SK-N-SH (cell line): ENCODE measurements around the gene CBX8. TPM values are rescaled to one million over a fixed set of nuclear protein-coding genes. Genes with fewer than 3 reads are reported as not detected.

ENCODE experiments used
- CTCF ChIA-PET: fragments of 300-600, 350-600 bp; formaldehyde crosslinking; extraction: SDS; loops from one replicate; lab custom pipeline; 2021; lab: Yijun Ruan, JAX
- POLR2A ChIA-PET: fragments of 350-600 bp; sonication (Branson Sonifier 250); formaldehyde crosslinking; extraction: SDS; loops from one replicate; lab custom pipeline; 2020; ENCODE audit warnings: antibody characterized with exemption, inconsistent platforms; lab: Yijun Ruan, JAX
- DNase-seq: peaks from one replicate; pipeline ENCODE4 v3.0.0; 2012
- H2AFZ ChIP-seq: fragments of 200-600 bp; sonication (generic); 2 replicates; pipeline ENCODE4 v1.8.1; 2016; ENCODE audit warnings: antibody characterized with exemption, mild to moderate bottlenecking, low read depth
- H3F3A ChIP-seq: fragments of 200-600 bp; sonication (generic); replicated peaks from 2 replicates; pipeline ENCODE3; 2016; ENCODE audit warnings: antibody characterized with exemption, mild to moderate bottlenecking; ENCODE audit not compliant: insufficient read depth
- H3K27ac ChIP-seq, 2 experiments: fragments of 200-500 bp in 1 of 2; fragments of 200-600 bp in 1 of 2; sonication (Bioruptor generic) in 1 of 2; sonication (generic), shearing (Covaris generic) in 1 of 2; 2 replicates each; pipeline versions ENCODE4 v1.5.1 to v1.6.1; 2014 to 2016; ENCODE audit warnings: low read depth in 2 of 2, inconsistent platforms in 1 of 2, low read length in 1 of 2, mild to moderate bottlenecking in 1 of 2, mixed read lengths in 1 of 2
- H3K27me3 ChIP-seq: fragments of 200-600 bp; sonication (generic), shearing (Covaris generic); 2 replicates; pipeline ENCODE4 v1.6.1; 2016; ENCODE audit warnings: mixed run types; ENCODE audit not compliant: insufficient read depth
- H3K36me3 ChIP-seq, 2 experiments: fragments of 200-500 bp in 1 of 2; fragments of 200-600 bp in 1 of 2; sonication (Bioruptor generic) in 1 of 2; sonication (generic) in 1 of 2; replicated peaks in 1 of 2; 2 replicates each; pipeline versions ENCODE3 to v1.5.1; 2014 to 2016; ENCODE audit warnings: low read length in 1 of 2, mild to moderate bottlenecking in 1 of 2; ENCODE audit not compliant: insufficient read depth in 2 of 2, control insufficient read depth in 1 of 2
- H3K4me1 ChIP-seq, 2 experiments: fragments of 200-500 bp in 1 of 2; fragments of 200-600 bp in 1 of 2; sonication (Bioruptor generic) in 1 of 2; sonication (generic), shearing (Covaris generic) in 1 of 2; 2 replicates each; pipeline versions ENCODE4 v1.5.1 to v1.6.1; 2014 to 2016; ENCODE audit warnings: low read depth in 1 of 2, low read length in 1 of 2, mixed run types in 1 of 2; ENCODE audit not compliant: insufficient read depth in 2 of 2, control insufficient read depth in 1 of 2
- H3K4me2 ChIP-seq: fragments of 200-600 bp; sonication (generic), shearing (Covaris generic); 2 replicates; pipeline ENCODE4 v1.6.1; 2017; ENCODE audit warnings: mixed run types
- H3K4me3 ChIP-seq, 2 experiments: fragments of 200-500 bp in 1 of 2; fragments of 200-600 bp in 1 of 2; sonication (Bioruptor generic) in 1 of 2; sonication (generic), shearing (Covaris generic) in 1 of 2; 2 replicates each; pipeline versions ENCODE4 v1.5.1 to v1.8.1; 2014 to 2016; ENCODE audit warnings: low read depth in 2 of 2, inconsistent platforms in 1 of 2, low read length in 1 of 2, mild to moderate bottlenecking in 1 of 2, mixed read lengths in 1 of 2, moderate library complexity in 1 of 2
- H3K79me2 ChIP-seq: fragments of 200-600 bp; sonication (generic); 2 replicates; pipeline ENCODE4 v1.8.1; 2017; ENCODE audit warnings: mild to moderate bottlenecking; ENCODE audit not compliant: insufficient read depth
- H3K9ac ChIP-seq: fragments of 200-600 bp; sonication (generic); 2 replicates; pipeline ENCODE4 v1.6.1; 2017; ENCODE audit warnings: mixed run types
- H3K9me2 ChIP-seq: fragments of 200-600 bp; sonication (generic); 2 replicates; pipeline ENCODE4 v1.6.1; 2017; ENCODE audit warnings: mixed run types
- H3K9me3 ChIP-seq: fragments of 200-600 bp; sonication (generic); 2 replicates; pipeline ENCODE4 v1.6.1; 2017; ENCODE audit warnings: mixed run types, mild to moderate bottlenecking, moderate library complexity
- H4K20me1 ChIP-seq: fragments of 200-600 bp; sonication (generic); 2 replicates; pipeline ENCODE4 v1.6.1; 2017; ENCODE audit warnings: mild to moderate bottlenecking, mixed run types; ENCODE audit not compliant: insufficient read depth
- ELF1 ChIP-seq: IDR thresholded peaks from 2 replicates; pipeline ENCODE4 v1.4.0; 2012
- EP300 ChIP-seq, 2 experiments: IDR thresholded peaks; 2 replicates each; pipeline versions ENCODE4 v1.4.0 to v1.6.1; 2012; ENCODE audit warnings: borderline replicate concordance in 1 of 2, low read depth in 1 of 2, low read length in 1 of 2
- FOXJ3 ChIP-seq: sonication (generic); formaldehyde crosslinking; IDR thresholded peaks from 2 replicates; pipeline ENCODE4 v1.5.1; 2020; ENCODE audit warnings: mild to moderate bottlenecking, missing genetic modification reagents
- JUND ChIP-seq: IDR thresholded peaks from 2 replicates; pipeline ENCODE4 v1.4.0; 2012
- POLR2AphosphoS5 ChIP-seq: IDR thresholded peaks from 2 replicates; pipeline ENCODE4 v1.6.1; 2012; ENCODE audit warnings: low read depth, low read length
- RAD21 ChIP-seq: IDR thresholded peaks from 2 replicates; pipeline ENCODE4 v1.6.1; 2012; ENCODE audit warnings: mild to moderate bottlenecking, low read length
- RFX5 ChIP-seq: IDR thresholded peaks from 2 replicates; pipeline ENCODE4 v1.6.1; 2012; ENCODE audit warnings: mild to moderate bottlenecking, improper control_type of control experiment, low read length
- SIN3A ChIP-seq: IDR thresholded peaks from 2 replicates; pipeline ENCODE4 v1.6.1; 2012; ENCODE audit warnings: low read depth, mild to moderate bottlenecking, low read length, moderate library complexity, borderline replicate concordance
- TAF1 ChIP-seq: IDR thresholded peaks from 2 replicates; pipeline ENCODE4 v1.6.1; 2012; ENCODE audit warnings: low read depth, mild to moderate bottlenecking, low read length, moderate library complexity, borderline replicate concordance
- TCF12 ChIP-seq: IDR thresholded peaks from 2 replicates; pipeline ENCODE4 v1.4.0; 2012
- YY1 ChIP-seq: IDR thresholded peaks from 2 replicates; pipeline ENCODE4 v1.4.0; 2012; ENCODE audit warnings: low read depth, mild to moderate bottlenecking
- ZBTB33 ChIP-seq: IDR thresholded peaks from 2 replicates; pipeline ENCODE4 v1.4.0; 2012; ENCODE audit warnings: low read depth, borderline replicate concordance
- WGBS: methylation state at CpG from one replicate; pipeline ENCODE4 v1.1.6; 2017; ENCODE audit warnings: low lambda C conversion rate; 5-methylcytosine and 5-hydroxymethylcytosine counted together
- polyA plus RNA-seq, 3 experiments: library from polyadenylated mRNA; depleted of rRNA; stranded (reverse); fragments of >200 nt; gene quantifications; 2 replicates each; pipeline ENCODE4 v1.2.3, GENCODE V29; 2012
- TF ChIP-seq, protein P1 (sequence below): IDR thresholded peaks from 2 replicates; pipeline ENCODE4 v1.4.0; 2012; ENCODE audit warnings: low read depth, borderline replicate concordance
- TF ChIP-seq, protein P2 (sequence below): IDR thresholded peaks from 2 replicates; pipeline ENCODE4; 2012
- TF ChIP-seq, protein P3 (sequence below): fragments of 150-350 bp; IDR thresholded peaks from 2 replicates; pipeline ENCODE4 v1.6.1; 2016; ENCODE audit warnings: mild to moderate bottlenecking, low read depth, low read length

CBX8 gene
- polyA plus RNA-seq, 1 of the 3 experiments (the other 2 are of a cell fraction) = 2.9 TPM

- TF ChIP-seq RFX5 = no peak
- TF ChIP-seq, all 33 proteins: peak for 0
Measured at GRCh38 chr17:79758271-79758670, 38.6 kb downstream of the CBX8 start (continued).

GRCh38 chr17:79757140-79757745 is 39.6 kb downstream of the CBX8 start:
- Histone ChIP-seq H3K9me3 (no peaks in the 10 kb centered on the region), H3K79me2 (no peaks in the 10 kb centered on the region), H3K9ac (no peak overlapping the region), H3K27me3 (0 out of 2 replicates have a peak, but pooled peaks cover 3% of the 10 kb centered on the region), H3K27ac (no peak overlapping the region), H4K20me1 (no peaks in the 10 kb centered on the region), H3K9me2 (no peaks in the 10 kb centered on the region), H3K4me2 (no peak overlapping the region), H3K4me1 (no peaks in the 10 kb centered on the region), H3K36me3 (no peaks in the 10 kb centered on the region), H3F3A (no peaks in the 10 kb centered on the region), H3K4me3 (no peak overlapping the region), H2AFZ (no peak overlapping the region)
- ChIA-PET POLR2A (no interaction called here), CTCF (interaction anchor here (1.3 to 2.7 kb wide), 7 partner anchors 11 to 251 kb away, joined by 3 to 17 read pairs (median 3); no protein-coding TSS in a partner anchor)
- DNase-seq = no peak
- TF ChIP-seq RFX5 (no peak), RAD21 (no peak), POLR2AphosphoS5 (no peak), TCF12 (no peak), ELF1 (no peak), TAF1 (no peak), ZBTB33 (no peak), YY1 (no peak), JUND (no peak), EP300 (IDR thresholded peaks at IDR 0.05; ENCODE audit: borderline replicate concordance in 1 of 2, low read depth in 1 of 2, low read length in 1 of 2) (no peak), SIN3A (no peak), FOXJ3 (no peak)
- TF ChIP-seq, protein P1, sequence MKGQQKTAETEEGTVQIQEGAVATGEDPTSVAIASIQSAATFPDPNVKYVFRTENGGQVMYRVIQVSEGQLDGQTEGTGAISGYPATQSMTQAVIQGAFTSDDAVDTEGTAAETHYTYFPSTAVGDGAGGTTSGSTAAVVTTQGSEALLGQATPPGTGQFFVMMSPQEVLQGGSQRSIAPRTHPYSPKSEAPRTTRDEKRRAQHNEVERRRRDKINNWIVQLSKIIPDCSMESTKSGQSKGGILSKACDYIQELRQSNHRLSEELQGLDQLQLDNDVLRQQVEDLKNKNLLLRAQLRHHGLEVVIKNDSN = no peak
- TF ChIP-seq, protein P2, sequence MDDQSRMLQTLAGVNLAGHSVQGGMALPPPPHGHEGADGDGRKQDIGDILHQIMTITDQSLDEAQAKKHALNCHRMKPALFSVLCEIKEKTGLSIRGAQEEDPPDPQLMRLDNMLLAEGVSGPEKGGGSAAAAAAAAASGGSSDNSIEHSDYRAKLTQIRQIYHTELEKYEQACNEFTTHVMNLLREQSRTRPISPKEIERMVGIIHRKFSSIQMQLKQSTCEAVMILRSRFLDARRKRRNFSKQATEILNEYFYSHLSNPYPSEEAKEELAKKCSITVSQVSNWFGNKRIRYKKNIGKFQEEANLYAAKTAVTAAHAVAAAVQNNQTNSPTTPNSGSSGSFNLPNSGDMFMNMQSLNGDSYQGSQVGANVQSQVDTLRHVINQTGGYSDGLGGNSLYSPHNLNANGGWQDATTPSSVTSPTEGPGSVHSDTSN = no peak
- TF ChIP-seq, protein P3, sequence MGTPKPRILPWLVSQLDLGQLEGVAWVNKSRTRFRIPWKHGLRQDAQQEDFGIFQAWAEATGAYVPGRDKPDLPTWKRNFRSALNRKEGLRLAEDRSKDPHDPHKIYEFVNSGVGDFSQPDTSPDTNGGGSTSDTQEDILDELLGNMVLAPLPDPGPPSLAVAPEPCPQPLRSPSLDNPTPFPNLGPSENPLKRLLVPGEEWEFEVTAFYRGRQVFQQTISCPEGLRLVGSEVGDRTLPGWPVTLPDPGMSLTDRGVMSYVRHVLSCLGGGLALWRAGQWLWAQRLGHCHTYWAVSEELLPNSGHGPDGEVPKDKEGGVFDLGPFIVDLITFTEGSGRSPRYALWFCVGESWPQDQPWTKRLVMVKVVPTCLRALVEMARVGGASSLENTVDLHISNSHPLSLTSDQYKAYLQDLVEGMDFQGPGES = no peak
- WGBS = 81% methylated on average over 15 of the region's 15 CpGs
